ENCODE measurements around the gene CTIF.

CTIF gene

GRCh38 chr18:48902856-48903601 lies 364.2 kb downstream of the CTIF start:
- DNase-seq (ENCODE audit: low spot score) = no peak

GRCh38 chr18:48904091-48904490 lies 365.3 kb downstream of the CTIF start:
- DNase-seq (ENCODE audit: low spot score) = no peak

DNA sequence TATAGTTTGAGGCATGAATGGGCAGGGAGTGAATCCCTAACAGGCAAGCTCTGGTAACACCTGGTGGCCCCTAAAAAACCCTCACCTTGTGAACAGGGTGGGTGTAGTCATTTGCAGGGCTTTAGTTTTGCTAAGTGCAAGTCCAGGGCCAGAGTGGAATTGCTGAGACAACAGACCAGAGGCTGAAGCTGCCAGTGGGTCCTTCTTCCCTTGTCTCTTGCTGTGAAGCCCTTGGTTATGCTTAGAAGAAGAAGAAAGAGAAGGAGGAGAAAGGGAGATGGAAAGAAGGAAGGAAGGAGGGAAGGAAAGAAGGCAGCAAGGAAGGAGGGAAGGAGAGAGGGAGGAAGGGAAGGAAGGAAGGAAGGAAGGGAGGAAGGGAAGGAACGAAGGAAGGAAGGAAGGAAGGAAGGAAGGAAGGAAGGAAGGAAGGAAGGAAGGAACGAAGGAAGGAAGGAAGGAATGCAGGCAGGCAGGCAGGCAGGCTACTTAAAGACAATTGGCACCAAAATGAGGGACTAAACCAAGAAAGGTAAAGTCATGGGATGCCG lies 366.1 kb downstream of the CTIF start:
- no peak for DNase-seq (ENCODE audit: low spot score)

DNA sequence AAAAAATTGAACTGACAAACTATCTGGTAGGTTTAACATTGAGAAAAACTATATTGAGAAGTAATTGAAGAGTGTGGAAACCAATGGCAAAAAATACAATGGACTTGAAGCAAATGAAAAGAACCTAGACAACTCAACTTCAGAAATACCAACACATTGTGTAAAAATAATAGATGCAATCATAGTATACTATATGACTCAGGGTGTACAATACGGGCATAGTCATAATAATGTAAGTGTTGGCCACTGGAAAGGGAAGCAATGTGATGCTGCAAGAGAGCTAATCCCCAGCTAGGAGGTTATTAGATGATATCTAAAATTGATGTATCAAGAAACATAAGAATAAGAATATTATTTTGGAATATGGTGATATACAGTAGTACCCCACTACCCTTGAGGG lies 366.7 kb downstream of the CTIF start:
- no peak for DNase-seq (ENCODE audit: low spot score)

- no peak for DNase-seq (ENCODE audit: low spot score)
Measured at GRCh38 chr18:48908916-48909315, 370.1 kb downstream of the CTIF start.

DNA sequence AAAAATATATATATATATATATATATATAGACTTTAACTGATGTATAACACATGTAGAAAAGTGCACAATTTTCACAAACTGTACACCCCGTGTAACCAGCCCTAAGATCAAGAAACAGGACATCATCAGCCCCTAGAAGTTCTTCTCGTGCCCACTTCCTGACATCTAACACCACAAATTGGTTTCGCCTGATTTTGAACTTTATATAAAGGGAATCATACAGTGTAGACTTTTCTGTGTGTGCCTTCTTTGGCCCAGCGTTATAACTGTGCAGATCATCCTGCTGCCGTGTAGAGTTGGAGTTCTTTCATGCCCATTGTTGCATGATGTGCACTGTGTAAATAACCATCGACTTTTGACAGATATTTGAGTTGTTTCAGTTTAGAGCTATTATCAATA lies 370.9 kb downstream of the CTIF start:
- DNase-seq (ENCODE audit: low spot score) = no peak

GRCh38 chr18:48910972-48911545 lies 372.2 kb downstream of the CTIF start:
- DNase-seq (ENCODE audit: low spot score) = no peak

Measured in Ammon's horn (tissue), 1 donor.